Endothelial cell of umbilical vein (primary cell): ENCODE measurements around the gene LRRC32. TPM values are rescaled to one million over a fixed set of nuclear protein-coding genes. Genes with fewer than 3 reads are reported as not detected.

ENCODE experiments used
- BruUV-seq: library from RNA; stranded (reverse); fragments of 400-500 nt; replicated peaks from 2 replicates; lab custom pipeline; 2021; lab: Mats Ljungman, UMichigan
- CTCF ChIA-PET: fragments of 300-600, 350-600 bp; sonication (Branson Sonifier 250); formaldehyde crosslinking; loops from one replicate; lab custom pipeline; 2021; ENCODE audit warnings: antibody characterized with exemption, inconsistent platforms; lab: Charles Lee
- POLR2A ChIA-PET: fragments of 300-600, 350-600 bp; sonication (Branson Sonifier 250); formaldehyde crosslinking; loops from one replicate; lab custom pipeline; 2021; ENCODE audit warnings: antibody characterized with exemption, inconsistent platforms; lab: Charles Lee
- DNase-seq: peaks from one replicate; pipeline ENCODE4 v3.0.0-alpha.2; 2011; ENCODE audit warnings: low read depth, low spot score
- FAIRE-seq: peaks from 2 replicates; lab custom pipeline; 2011; peaks lifted over from hg19 to GRCh38; lab: Jason Lieb, UNC
- H2AFZ ChIP-seq: 2 replicates; pipeline ENCODE4 v1.6.0; 2012; ENCODE audit warnings: low read depth, low read length, control low read depth, inconsistent platforms
- H3K27ac ChIP-seq: 2 replicates; pipeline ENCODE4 v1.5.1; 2011; ENCODE audit warnings: low read depth, mild to moderate bottlenecking, control low read depth, low read length, moderate library complexity; ENCODE audit not compliant: insufficient read depth
- H3K27me3 ChIP-seq, 2 experiments: 2 replicates each; pipeline versions ENCODE4 v1.6.0 to v1.6.1; 2011; ENCODE audit warnings: low read length in 2 of 2, mixed read lengths in 1 of 2; ENCODE audit not compliant: control insufficient read depth in 2 of 2, insufficient read depth in 2 of 2
- H3K36me3 ChIP-seq, 2 experiments: 2 replicates in 1 of 2; 3 replicates in 1 of 2; pipeline ENCODE4 v1.5.1; 2011; ENCODE audit warnings: low read length in 2 of 2, mild to moderate bottlenecking in 1 of 2, moderate library complexity in 1 of 2; ENCODE audit not compliant: control insufficient read depth in 2 of 2, insufficient read depth in 2 of 2; ENCODE audit errors: extremely low read depth in 1 of 2
- H3K4me1 ChIP-seq: 3 replicates; pipeline ENCODE4 v1.5.1; 2011; ENCODE audit warnings: mild to moderate bottlenecking, low read length; ENCODE audit not compliant: control insufficient read depth, insufficient read depth; ENCODE audit errors: extremely low read depth
- H3K4me2 ChIP-seq: 2 replicates; pipeline ENCODE4 v1.6.1; 2011; ENCODE audit warnings: low read length, control low read depth, mixed read lengths; ENCODE audit not compliant: insufficient read depth
- H3K4me3 ChIP-seq, 3 experiments: fragments of 200-600 bp in 1 of 3; sonication (generic), shearing (Covaris generic) in 1 of 3; replicated peaks in 1 of 3; 2 replicates each; pipeline ENCODE4 v1.5.1; 2011 to 2016; ENCODE audit warnings: control low read depth in 3 of 3, low read length in 3 of 3, mild to moderate bottlenecking in 2 of 3, inconsistent platforms in 1 of 3, low read depth in 1 of 3, moderate library complexity in 1 of 3; ENCODE audit not compliant: insufficient read depth in 1 of 3
- H3K79me2 ChIP-seq: 2 replicates; pipeline ENCODE4 v1.6.0; 2012; ENCODE audit warnings: low read length, inconsistent platforms; ENCODE audit not compliant: control insufficient read depth, insufficient read depth
- H3K9ac ChIP-seq: replicated peaks from 2 replicates; pipeline ENCODE3; 2011; ENCODE audit warnings: low read length, control low read depth; ENCODE audit not compliant: insufficient read depth; ENCODE audit errors: extremely low read depth
- H3K9me1 ChIP-seq: replicated peaks from 3 replicates; pipeline ENCODE4 v1.6.0; 2011; ENCODE audit warnings: mild to moderate bottlenecking, low read length; ENCODE audit not compliant: control insufficient read depth, insufficient read depth; ENCODE audit errors: extremely low read depth
- H3K9me3 ChIP-seq: replicated peaks from 2 replicates; pipeline ENCODE4 v1.5.1; 2012; ENCODE audit warnings: low read length, inconsistent platforms; ENCODE audit not compliant: control insufficient read depth, insufficient read depth
- H4K20me1 ChIP-seq: replicated peaks from 2 replicates; pipeline ENCODE3; 2011; ENCODE audit warnings: mild to moderate bottlenecking, low read length; ENCODE audit not compliant: control insufficient read depth, insufficient read depth; ENCODE audit errors: extremely low read depth
- CTCF ChIP-seq, 2 donors: IDR thresholded peaks; 1 replicate in 1 of 2; 2 replicates in 1 of 2; pipeline ENCODE4 v1.5.1; 2011; ENCODE audit warnings: low read length in 2 of 2, mild to moderate bottlenecking in 2 of 2, moderate library complexity in 2 of 2, control low read depth in 1 of 2, inconsistent platforms in 1 of 2, low read depth in 1 of 2; ENCODE audit not compliant: insufficient read depth in 1 of 2; ENCODE audit errors: extremely low read depth in 1 of 2
- EZH2 ChIP-seq: IDR thresholded peaks from 2 replicates; pipeline ENCODE4 v1.6.1; 2012; ENCODE audit warnings: borderline replicate concordance, low read depth, mild to moderate bottlenecking, moderate library complexity, low read length, inconsistent platforms; ENCODE audit not compliant: severe bottlenecking
- GATA2 ChIP-seq: IDR thresholded peaks from 2 replicates; pipeline ENCODE4 v1.7.0; 2011; ENCODE audit warnings: low read depth, mild to moderate bottlenecking, moderate library complexity, mixed read lengths, low read length; ENCODE audit not compliant: insufficient read length, insufficient read depth
- JUN ChIP-seq: IDR thresholded peaks from 2 replicates; pipeline ENCODE4 v1.6.1; 2011; ENCODE audit warnings: borderline replicate concordance, low read depth; ENCODE audit not compliant: insufficient read length, insufficient read depth
- MYC ChIP-seq: IDR thresholded peaks from one replicate; pipeline ENCODE4 v1.6.1; 2011; ENCODE audit warnings: mild to moderate bottlenecking, low read depth, low read length
- POLR2A ChIP-seq: IDR thresholded peaks from 2 replicates; pipeline ENCODE4 v1.6.1; 2012; ENCODE audit warnings: low read depth, mild to moderate bottlenecking, control low read depth, low read length
- POLR2AphosphoS5 ChIP-seq: IDR thresholded peaks from 2 replicates; pipeline ENCODE4 v1.6.1; 2012; ENCODE audit warnings: low read depth, mild to moderate bottlenecking, control low read depth, low read length, moderate library complexity; ENCODE audit not compliant: insufficient read depth
- dilution Hi-C: fragments of 300-500 bp; cut with MboI; formaldehyde crosslinking; loops from one replicate; pipeline ENCODE4 v1.15.0; 2019; ENCODE audit warnings: low sequenced_read_pairs; ENCODE audit not compliant: extremely low pct_ligation_motif_present
- intact Hi-C: fragments of 100-400 bp; cut with micrococcal nuclease; formaldehyde crosslinking; loops from one replicate; pipeline ENCODE4 v1.10.0; 2022
- polyA plus RNA-seq, 4 experiments: library from polyadenylated mRNA; depleted of rRNA in 3 of 4; stranded (reverse) in 3 of 4; unstranded in 1 of 4; fragments of >200 nt; gene quantifications; 2 replicates each; pipeline versions ENCODE4 v1.2.1 to v1.2.3, GENCODE V29; 2011 to 2012; ENCODE audit warnings: missing spikeins in 1 of 4
- total RNA-seq: library from RNA; stranded (reverse); gene quantifications from 2 replicates; pipeline ENCODE4 v1.2.3, GENCODE V29; 2021
- TF ChIP-seq, protein P1 (sequence below): IDR thresholded peaks from 2 replicates; pipeline ENCODE4 v1.6.1; 2011; ENCODE audit not compliant: insufficient read depth, insufficient read length

LRRC32 gene
- total and polyA plus RNA-seq, 2 donors (not counting 3 experiments of a cell fraction or from before 2014, with no cell fraction given) = 77.2 to 117 TPM

GRCh38 chr11:76677458-76677765 lies 6.9 kb upstream of the LRRC32 start:
- Histone ChIP-seq H3K36me3 (no peaks in the 10 kb centered on the region), H2AFZ (no peak overlapping the region), H3K9me1 (no peaks in the 10 kb centered on the region), H4K20me1 (no peaks in the 10 kb centered on the region), H3K79me2 (no peaks in the 10 kb centered on the region), H3K27ac (no peak overlapping the region), H3K4me2 (no peak overlapping the region), H3K9me3 (no peaks in the 10 kb centered on the region), H3K27me3 (no peaks in the 10 kb centered on the region), H3K4me1 (no peaks in the 10 kb centered on the region), H3K9ac (no peak overlapping the region), H3K4me3 (no peak overlapping the region)
- DNase-seq (no peak), FAIRE-seq (no peak)
- TF ChIP-seq MYC = no peak
- no peak for TF ChIP-seq GATA2
- CTCF ChIA-PET = interaction anchor here (1.8 to 14.2 kb wide), 3 partner anchors 78 to 128 kb away, joined by 9 to 134 read pairs (median 60); no protein-coding TSS in a partner anchor
- intact Hi-C loops = no loop called here
- BruUV-seq = no TSS peak
- dilution Hi-C loops = no loop called here
- POLR2A ChIA-PET = no interaction called here

DNA sequence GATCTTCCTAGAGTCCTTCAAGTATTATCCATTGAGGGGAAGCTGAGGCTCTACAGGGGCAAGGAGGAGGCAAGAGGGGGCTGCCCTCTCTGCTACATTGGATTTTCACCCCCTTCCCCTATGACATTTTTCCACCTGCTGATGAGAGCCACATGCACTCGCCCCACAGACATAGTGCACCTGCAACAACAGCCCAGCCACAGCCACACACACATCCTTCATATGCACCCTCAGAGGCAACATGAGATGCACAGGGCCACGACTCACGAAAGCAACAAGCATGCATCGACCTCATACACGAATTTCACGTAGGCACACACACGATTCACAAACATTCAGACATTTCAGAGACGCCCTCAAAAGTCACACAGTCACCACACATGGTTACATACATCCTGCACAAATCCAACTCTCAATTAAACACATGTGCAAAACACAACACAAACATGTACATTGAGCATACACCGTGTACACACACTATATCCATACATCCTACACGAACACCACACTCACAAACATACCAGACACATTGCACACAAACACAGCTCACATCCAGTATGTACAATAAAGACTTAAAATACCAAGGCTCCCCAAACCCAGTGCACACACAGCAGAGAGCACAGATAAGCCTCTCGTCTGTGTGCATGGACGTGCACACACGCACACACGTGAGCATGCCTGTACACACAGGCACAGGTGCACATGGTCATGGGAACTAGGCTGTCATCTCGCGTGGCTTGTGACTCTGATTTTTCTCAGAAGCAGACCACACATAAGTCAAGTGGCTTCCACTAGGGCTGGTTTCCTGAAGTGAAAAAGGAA lies 6.3 kb upstream of the LRRC32 start:
- Histone ChIP-seq H3K4me1 (no peaks in the 10 kb centered on the region), H3K27me3 (no peaks in the 10 kb centered on the region), H3K79me2 (no peaks in the 10 kb centered on the region), H3K9me3 (no peaks in the 10 kb centered on the region), H3K4me3 (no peak overlapping the region), H3K9me1 (no peaks in the 10 kb centered on the region), H3K4me2 (no peak overlapping the region), H4K20me1 (no peaks in the 10 kb centered on the region), H3K27ac (no peak overlapping the region), H3K9ac (no peak overlapping the region), H3K36me3 (no peaks in the 10 kb centered on the region), H2AFZ (no peak overlapping the region)
- POLR2A ChIA-PET = no interaction called here
- CTCF ChIA-PET = interaction anchor here (0.8 to 14.2 kb wide), 5 partner anchors 78 to 469 kb away, joined by 3 to 134 read pairs (median 18); no protein-coding TSS in a partner anchor
- FAIRE-seq = no peak
- dilution Hi-C loops (no loop called here), intact Hi-C loops (no loop called here)
- TF ChIP-seq MYC (no peak), JUN (no peak), POLR2A (no peak), GATA2 (no peak), EZH2 (no peak), CTCF (IDR thresholded peaks at IDR 0.05; ENCODE audit: extremely low read depth in 1 of 2, insufficient read depth in 1 of 2, low read depth in 1 of 2, low read length in 2 of 2) (no peak), POLR2AphosphoS5 (no peak)
- TF ChIP-seq, protein P1, sequence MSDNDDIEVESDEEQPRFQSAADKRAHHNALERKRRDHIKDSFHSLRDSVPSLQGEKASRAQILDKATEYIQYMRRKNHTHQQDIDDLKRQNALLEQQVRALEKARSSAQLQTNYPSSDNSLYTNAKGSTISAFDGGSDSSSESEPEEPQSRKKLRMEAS = no peak
- no peak for DNase-seq
- no TSS peak for BruUV-seq
